Right ventricle myocardium inferior (tissue), 1 donor: ENCODE data around the gene TENT5A. TPM values are rescaled to one million over a fixed set of nuclear protein-coding genes. Genes with fewer than 3 reads are reported as not detected.

ENCODE experiments used
- ATAC-seq: fragments of 200-7000 bp; cut with Tn5 transposase; one replicate; pipeline ENCODE4 v1.9.1; 2020; ENCODE audit warnings: mild to moderate bottlenecking, moderate library complexity
- DNase-seq: peaks from one replicate; pipeline ENCODE4 v3.0.0; 2021; ENCODE audit errors: missing footprints
- intact Hi-C: fragments of 100-400 bp; cut with DNase I; formaldehyde crosslinking; loops from one replicate; pipeline ENCODE4 v1.11.0; 2022
- total RNA-seq: library from RNA; stranded (reverse); fragmentation: NEBNext Ultra II Directional; extraction: Animal tissue kit (Norgen Biotek cat#: 25700); gene quantifications from one replicate; pipeline ENCODE4 v1.2.1, GENCODE V29; 2021
- donor health status: DM: no; HTN: yes; CAD: no; lungs with severe emphysema.

Gene TENT5A
- total RNA-seq, 1 donor from 2014 or later = 60.9 TPM

- no peak for DNase-seq
- intact Hi-C loops = no loop called here
Measured at GRCh38 chr6:81734081-81734480, 18.4 kb downstream of the TENT5A start.

GRCh38 chr6:81731814-81732213, 20.7 kb downstream of the TENT5A start:
- DNase-seq (no peak), ATAC-seq (peak; percentile 62)
- intact Hi-C loops = no loop called here

More at GRCh38 chr6:81734081-81734480, 18.4 kb downstream of the TENT5A start:
- no peak for ATAC-seq

GRCh38 chr6:81727876-81728517, 24.5 kb downstream of the TENT5A start:
- intact Hi-C loops = no loop called here
- no peak for DNase-seq
- no peak for ATAC-seq

GRCh38 chr6:81725127-81725526, 27.4 kb downstream of the TENT5A start:
- intact Hi-C loops = no loop called here

GRCh38 chr6:81722506-81723223, 29.8 kb downstream of the TENT5A start:
- DNase-seq (no peak), ATAC-seq (no peak)
- intact Hi-C loops = no loop called here

More at GRCh38 chr6:81725127-81725526, 27.4 kb downstream of the TENT5A start:
- peak; percentile 31 for ATAC-seq
- no peak for DNase-seq

- no peak for ATAC-seq
Measured at GRCh38 chr6:81720427-81720826, 32.1 kb downstream of the TENT5A start.

GRCh38 chr6:81718126-81718525, 34.4 kb downstream of the TENT5A start:
- DNase-seq (no peak), ATAC-seq (no peak)
- intact Hi-C loops = no loop called here

More at GRCh38 chr6:81720427-81720826, 32.1 kb downstream of the TENT5A start:
- DNase-seq = no peak
- intact Hi-C loops = no loop called here

GRCh38 chr6:81714684-81715083, 37.8 kb downstream of the TENT5A start:
- ATAC-seq (no peak), DNase-seq (no peak)
- intact Hi-C loops = no loop called here

- DNase-seq = no peak
- no peak for ATAC-seq
- intact Hi-C loops = no loop called here
Measured at GRCh38 chr6:81713205-81713604, 39.3 kb downstream of the TENT5A start.

GRCh38 chr6:81708113-81708699, 44.3 kb downstream of the TENT5A start:
- DNase-seq (no peak), ATAC-seq (no peak)
- intact Hi-C loops = no loop called here

GRCh38 chr6:81704700-81705099, 47.8 kb downstream of the TENT5A start:
- no peak for ATAC-seq
- no peak for DNase-seq
- intact Hi-C loops = no loop called here

- DNase-seq (no peak), ATAC-seq (no peak)
- intact Hi-C loops = no loop called here
Measured at GRCh38 chr6:81700414-81700813, 52.1 kb downstream of the TENT5A start.

- intact Hi-C loops = no loop called here
- ATAC-seq (no peak), DNase-seq (no peak)
Measured at GRCh38 chr6:81697559-81697958, 54.9 kb downstream of the TENT5A start.

GRCh38 chr6:81696524-81696923, 56.0 kb downstream of the TENT5A start:
- intact Hi-C loops = no loop called here
- no peak for ATAC-seq

More at GRCh38 chr6:81696524-81696923, 56.0 kb downstream of the TENT5A start:
- DNase-seq = no peak
